NCI-H1694 (cell line): Measurements from ENCODE around the gene RAD23A.
"Not testable (repeated sequence)": the region's sequence is repeated elsewhere in the genome, so short reads cannot be mapped to it uniquely, and the experiment has no call there.

Experiments
- DNase-seq: peaks from one replicate; lab custom pipeline; 2025; lab: John Stamatoyannopoulos, UW

Gene RAD23A

DNA sequence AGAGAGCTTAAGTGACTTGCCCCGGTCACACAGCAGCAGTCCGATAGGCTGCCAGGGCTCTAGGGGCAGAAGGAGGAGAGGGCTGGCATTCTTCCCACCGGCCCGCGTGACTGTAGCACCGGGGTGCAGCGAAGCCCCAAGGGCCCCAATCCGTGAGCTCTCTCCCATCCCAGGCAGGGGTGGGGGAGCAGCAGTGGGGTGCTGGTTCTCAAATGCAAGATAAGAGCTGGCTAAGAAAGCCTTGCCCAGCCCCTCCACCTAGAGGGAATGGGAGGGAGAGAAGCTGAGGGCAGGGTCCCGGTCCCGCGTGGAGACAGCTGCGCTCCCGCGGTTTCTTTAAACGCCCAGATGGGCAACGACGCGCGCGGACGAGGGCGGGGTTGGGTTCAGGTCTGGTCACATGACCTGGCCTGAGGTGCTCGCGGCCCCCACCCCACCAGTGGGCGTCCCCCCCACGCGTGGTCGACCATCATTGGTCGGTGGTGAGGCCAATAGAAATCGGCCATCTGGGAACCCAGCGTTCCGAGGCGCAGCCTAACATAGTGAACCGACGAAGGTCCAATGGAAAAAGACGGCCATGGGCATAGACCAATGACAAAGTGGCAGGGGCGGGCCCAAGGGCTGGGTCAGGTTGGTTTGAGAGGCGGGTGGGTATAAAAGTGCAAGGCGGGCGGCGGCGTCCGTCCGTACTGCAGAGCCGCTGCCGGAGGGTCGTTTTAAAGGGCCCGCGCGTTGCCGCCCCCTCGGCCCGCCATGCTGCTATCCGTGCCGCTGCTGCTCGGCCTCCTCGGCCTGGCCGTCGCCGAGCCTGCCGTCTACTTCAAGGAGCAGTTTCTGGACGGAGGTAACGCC is 7.5 kb upstream of the RAD23A start, which contains the start of gene CALR:
Gene CALR, plus strand, starts transcription at position 683 of the 852 bp plus-strand sequence. Its CDS starts 71 bp downstream, at position 754.
- DNase-seq = peak; percentile 98

DNA sequence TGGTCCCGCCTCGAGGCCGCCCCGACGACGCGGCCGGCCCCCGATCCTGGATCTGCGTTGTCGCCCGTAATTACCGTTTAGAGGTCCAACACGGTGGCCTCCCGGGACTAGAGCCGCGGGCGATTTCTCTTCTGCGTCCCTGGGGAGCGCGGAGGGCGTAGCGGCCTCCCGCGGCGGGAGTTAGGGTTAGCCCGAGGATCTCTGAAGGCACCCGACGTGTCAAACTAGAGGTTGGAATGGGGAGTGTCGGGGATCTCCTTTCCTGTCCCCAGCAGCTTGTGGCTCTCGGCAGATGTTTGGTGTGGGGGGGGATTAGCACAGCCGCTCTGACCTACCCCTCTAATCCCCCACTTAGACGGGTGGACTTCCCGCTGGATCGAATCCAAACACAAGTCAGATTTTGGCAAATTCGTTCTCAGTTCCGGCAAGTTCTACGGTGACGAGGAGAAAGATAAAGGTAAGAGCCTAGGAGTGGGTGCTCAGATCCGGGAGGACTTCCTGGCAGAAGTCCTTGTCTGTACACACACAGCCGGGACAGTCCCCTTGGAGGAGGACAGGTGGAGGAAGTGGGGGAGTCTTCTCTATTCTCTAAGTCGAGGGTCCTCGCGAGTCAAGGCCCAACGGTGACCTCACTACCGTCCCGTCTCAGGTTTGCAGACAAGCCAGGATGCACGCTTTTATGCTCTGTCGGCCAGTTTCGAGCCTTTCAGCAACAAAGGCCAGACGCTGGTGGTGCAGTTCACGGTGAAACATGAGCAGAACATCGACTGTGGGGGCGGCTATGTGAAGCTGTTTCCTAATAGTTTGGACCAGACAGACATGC is 6.7 kb upstream of the RAD23A start:
- no peak for DNase-seq

DNA sequence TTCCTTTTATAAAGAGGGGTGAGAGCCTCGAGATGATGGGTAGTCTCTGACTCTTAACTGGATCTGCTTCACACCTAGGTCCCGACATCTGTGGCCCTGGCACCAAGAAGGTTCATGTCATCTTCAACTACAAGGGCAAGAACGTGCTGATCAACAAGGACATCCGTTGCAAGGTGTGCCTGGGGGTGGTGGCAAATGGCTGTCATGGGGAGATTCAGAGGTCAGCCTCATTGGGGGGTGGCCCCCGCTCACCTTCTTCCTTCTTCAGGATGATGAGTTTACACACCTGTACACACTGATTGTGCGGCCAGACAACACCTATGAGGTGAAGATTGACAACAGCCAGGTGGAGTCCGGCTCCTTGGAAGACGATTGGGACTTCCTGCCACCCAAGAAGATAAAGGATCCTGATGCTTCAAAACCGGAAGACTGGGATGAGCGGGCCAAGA is 5.7 kb upstream of the RAD23A start:
- no peak for DNase-seq

DNA sequence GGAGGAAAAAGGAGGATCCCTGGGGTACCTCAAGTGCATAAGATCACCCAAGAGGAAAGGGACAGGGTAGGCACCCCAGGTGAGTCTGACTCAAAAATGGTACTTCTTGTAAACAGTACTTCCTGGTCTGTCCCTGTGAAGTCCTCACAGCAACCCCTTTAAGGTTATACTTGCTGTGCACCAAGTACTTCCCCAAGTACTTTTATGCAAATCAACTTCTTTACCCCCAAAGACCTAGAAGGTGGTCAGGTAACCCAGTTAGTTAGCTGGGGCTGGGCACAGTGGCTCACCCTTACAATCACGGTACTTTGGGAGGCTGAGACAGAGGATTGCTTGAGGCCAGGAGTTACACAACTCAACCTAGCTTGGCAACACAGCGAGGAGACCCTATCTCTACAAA is 4.8 kb upstream of the RAD23A start:
- DNase-seq = no peak

DNA sequence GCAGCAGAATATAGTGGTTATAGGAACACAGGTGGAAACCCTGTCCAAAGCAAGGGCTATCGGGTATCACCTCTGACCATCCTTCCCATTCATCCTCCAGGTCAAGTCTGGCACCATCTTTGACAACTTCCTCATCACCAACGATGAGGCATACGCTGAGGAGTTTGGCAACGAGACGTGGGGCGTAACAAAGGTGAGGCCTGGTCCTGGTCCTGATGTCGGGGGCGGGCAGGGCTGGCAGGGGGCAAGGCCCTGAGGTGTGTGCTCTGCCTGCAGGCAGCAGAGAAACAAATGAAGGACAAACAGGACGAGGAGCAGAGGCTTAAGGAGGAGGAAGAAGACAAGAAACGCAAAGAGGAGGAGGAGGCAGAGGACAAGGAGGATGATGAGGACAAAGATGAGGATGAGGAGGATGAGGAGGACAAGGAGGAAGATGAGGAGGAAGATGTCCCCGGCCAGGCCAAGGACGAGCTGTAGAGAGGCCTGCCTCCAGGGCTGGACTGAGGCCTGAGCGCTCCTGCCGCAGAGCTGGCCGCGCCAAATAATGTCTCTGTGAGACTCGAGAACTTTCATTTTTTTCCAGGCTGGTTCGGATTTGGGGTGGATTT is 2.1 kb upstream of the RAD23A start:
- DNase-seq = no peak

DNA sequence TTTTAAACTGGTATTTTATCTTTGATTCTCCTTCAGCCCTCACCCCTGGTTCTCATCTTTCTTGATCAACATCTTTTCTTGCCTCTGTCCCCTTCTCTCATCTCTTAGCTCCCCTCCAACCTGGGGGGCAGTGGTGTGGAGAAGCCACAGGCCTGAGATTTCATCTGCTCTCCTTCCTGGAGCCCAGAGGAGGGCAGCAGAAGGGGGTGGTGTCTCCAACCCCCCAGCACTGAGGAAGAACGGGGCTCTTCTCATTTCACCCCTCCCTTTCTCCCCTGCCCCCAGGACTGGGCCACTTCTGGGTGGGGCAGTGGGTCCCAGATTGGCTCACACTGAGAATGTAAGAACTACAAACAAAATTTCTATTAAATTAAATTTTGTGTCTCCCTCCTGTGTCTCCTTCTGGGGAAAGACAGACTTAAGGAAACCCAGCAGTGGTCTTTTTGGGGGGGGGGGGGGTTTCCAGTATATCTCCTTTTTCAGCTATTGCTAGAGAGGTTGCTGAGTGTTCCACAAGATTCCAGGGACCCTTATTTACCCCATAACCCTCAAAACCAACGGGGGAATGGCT is 1.5 kb upstream of the RAD23A start:
- no peak for DNase-seq

DNA sequence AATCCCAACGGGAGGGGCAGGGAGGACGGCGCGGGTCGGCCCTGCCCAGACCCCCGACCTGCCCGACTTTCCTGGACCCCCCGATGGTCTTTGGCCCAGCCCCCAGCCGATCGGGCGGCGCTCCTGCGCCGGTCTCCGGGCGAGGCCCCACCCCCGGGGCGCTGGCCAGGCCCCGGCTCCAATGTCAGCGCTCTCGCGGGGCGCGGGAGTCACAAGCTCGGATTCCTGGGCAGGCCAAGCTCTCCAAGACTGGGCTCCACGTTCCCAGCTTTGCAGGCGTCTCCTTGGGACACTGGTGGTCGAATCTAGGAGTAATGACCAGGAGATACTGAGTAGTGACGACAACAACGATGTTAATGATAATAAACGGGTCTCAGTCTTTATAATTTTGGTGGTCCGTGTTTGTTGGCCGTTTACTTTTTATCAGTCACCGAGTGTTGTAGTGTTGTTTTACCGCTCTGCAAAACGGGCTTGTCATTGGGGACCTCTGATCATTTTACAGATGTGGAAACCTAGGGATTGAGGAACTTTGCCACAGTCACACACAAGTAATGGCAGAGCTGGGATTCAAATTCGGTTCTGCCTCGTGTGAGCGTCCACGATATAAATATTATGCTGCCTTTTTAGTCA is 545 bp downstream of the RAD23A start:
- no peak for DNase-seq

DNA sequence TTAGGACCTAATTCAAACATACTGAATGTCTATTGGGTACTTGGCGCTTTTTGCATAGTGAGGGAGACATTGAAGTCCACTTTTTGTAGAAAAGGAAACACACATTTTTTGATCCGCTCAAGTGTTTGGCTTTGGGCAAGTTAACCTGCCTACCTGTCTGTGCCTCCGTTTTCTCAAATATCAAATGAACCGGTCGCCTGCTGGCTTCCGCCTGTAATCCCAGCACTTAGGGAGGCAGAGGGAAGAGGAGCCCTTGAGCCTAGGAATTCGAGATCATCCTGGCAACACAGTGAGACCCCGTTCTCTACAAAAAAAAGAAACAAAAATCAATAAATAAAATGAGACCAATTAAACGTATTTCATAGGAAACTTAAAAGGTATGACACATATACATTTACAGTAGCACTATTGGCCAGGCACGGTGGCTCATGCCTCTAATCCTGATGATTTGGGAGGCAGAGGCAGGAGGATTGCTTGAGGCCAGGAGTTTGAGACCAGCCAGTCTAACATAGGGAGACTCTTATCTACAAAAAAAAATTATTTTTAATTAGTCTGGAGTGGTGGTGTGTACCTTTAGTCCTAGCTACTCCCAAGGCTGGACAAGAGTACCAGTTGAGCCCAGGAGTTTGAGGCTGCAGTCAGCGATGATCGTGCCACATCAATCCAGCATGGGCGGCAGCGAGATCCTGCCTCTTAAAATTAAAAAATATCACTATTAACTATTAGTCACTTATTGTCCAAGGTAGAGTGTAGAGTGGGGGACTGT is 1.3 kb downstream of the RAD23A start:
- DNase-seq = no peak

DNA sequence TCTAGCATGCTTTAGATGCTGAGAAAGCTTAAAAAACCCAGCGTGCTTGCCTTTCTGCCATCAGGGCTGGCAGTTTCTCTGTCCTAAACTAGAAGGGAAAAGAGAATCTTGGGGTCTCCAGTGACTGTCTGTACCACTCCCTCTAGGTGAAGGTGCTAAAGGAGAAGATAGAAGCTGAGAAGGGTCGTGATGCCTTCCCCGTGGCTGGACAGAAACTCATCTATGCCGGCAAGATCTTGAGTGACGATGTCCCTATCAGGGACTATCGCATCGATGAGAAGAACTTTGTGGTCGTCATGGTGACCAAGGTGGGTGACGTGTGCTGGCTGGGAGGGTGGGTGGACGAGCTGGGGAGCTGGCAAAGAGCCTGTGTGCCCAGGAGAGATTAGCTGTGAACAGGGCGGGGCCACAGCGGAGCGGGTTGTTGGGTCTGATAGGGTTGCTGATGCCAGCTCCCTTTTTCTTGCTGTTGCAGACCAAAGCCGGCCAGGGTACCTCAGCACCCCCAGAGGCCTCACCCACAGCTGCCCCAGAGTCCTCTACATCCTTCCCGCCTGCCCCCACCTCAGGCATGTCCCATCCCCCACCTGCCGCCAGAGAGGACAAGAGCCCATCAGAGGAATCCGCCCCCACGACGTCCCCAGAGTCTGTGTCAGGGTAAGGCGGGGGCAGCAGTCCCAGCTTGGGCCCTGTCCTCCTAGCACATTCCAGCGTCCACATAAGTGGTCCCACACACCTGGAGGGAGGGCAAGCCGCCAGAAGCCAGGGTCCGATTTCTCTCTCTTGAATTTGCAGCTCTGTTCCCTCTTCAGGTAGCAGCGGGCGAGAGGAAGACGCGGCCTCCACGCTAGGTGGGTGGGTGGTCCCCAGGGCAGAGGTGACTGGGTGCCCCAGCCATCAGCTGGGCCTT is 2.3 kb downstream of the RAD23A start:
- no peak for DNase-seq

DNA sequence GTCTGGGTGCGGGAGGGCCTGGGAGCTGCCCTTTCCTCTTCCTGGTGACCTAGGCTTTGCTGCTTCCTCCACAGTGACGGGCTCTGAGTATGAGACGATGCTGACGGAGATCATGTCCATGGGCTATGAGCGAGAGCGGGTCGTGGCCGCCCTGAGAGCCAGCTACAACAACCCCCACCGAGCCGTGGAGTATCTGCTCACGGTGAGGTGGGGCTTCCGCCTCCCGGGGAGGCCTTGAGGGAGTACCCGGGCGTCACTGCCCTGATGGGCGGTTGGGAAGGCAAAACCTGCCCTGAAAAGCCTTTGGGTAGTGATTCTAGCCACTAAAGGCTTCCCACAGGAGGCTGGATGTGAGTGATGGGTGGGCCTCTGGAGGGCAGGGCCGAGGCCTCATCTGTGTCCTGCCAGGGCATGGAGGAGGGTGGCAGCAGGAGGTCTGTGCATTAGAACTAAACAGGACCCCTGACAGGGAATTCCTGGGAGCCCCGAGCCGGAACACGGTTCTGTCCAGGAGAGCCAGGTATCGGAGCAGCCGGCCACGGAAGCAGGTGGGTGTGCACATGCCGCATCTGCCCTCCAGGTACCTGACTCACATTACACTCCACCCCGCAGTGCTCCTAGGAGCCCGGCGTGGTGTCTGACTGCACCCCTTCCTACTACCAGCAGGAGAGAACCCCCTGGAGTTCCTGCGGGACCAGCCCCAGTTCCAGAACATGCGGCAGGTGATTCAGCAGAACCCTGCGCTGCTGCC is 3.1 kb downstream of the RAD23A start:
- no peak for DNase-seq

DNA sequence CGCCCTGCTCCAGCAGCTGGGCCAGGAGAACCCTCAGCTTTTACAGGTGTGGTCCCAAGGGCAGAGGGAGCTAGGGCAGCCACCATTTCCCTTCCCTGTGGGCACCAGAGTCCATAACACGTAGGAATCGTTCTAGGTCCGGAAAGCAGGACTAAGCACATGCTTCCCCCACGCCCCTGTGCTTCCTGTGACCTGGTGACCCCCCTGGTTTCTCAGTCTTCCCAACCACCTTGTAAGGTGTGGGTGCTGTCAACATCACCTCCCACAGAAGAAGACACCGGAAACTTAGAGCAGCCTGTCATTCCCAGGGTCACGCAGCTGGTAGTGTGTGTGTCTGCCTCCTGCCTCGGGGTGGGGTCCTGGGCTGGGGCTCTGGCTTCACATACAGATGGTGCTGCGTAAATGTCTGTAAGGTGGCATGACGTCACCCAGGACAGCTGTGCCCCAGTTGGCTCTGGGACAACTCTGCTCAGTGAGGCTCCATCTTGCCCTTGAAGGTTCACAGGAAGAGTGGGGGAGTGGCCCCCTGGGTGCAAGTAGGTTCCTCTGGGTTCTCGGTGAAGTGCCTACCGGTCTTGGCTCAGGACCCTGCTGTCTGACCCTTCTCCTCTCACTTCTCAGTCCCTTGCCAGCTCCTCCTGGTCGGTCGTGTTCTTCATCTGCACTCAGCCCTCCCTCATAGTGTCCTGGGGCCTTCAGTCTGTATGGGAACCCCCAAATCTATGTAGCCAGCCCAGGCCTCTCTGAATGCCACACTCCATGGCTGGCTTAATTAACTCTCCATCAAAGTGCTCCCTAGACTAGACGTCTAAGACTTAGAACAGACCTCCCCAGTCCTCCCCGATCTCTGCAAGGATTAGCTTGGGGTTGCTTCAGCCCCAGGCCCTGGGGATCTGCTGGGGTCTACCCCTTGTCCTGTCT is 4.0 kb downstream of the RAD23A start:
- no peak for DNase-seq

DNA sequence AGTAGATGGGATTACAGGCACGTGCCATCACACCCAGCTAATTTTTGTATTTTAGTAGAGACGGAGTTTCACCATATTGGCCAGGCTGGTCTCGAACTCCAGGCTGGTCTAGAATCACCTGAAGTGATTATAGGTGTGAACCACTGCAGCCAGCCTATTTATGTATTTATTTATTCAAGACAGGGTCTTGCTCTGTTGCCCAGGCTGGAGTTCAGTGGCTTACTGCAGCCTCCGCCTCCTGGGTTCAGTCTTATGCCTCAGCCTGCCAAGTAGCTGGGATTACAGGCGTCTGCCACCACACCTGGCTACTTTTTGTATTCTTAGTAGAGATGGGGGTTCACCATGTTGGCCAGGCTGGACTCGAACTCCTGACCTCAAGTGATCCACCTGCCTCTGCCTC is 6.4 kb downstream of the RAD23A start:
- DNase-seq = not testable (repeated sequence)

DNA sequence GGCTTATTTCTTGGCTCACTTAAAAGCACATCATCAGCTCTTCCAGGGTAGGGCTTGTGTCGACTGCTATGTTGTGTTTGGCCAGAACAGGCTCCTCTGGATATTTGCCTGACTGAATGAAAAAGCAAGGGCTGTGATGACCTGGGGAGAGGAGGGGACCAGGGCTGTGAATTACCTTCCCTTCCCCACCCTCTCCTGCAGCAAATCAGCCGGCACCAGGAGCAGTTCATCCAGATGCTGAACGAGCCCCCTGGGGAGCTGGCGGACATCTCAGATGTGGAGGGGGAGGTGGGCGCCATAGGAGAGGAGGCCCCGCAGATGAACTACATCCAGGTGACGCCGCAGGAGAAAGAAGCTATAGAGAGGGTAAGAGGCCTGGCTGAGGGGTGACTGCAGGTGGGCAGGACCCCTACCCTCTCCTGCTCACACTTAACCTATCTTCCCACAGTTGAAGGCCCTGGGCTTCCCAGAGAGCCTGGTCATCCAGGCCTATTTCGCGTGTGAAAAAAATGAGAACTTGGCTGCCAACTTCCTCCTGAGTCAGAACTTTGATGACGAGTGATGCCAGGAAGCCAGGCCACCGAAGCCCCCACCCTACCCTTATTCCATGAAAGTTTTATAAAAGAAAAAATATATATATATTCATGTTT is 7.0 kb downstream of the RAD23A start:
- no peak for DNase-seq

DNA sequence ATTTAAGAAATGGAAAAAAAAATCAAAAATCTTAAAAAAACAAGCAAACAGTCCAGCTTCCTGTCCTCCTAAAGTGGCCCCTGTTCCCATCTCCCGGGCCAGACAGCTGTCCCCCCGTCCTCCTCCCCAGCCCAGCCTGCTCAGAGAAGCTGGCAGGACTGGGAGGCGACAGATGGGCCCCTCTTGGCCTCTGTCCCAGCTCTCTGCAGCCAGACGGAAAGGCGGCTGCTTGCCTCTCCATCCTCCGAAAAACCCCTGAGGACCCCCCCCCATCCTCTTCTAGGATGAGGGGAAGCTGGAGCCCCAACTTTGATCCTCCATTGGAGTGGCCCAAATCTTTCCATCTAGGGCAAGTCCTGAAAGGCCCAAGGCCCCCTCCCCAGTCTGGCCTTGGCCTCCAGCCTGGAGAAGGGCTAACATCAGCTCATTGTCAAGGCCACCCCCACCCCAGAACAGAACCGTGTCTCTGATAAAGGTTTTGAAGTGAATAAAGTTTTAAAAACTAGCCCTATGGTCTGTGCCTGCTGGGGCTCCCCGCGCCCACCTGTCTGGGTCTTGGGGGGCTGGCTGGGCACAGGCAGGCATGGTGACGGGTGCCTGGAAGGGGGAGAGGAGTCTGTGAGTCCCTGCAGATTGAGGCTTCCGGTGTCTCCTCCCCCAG is 7.6 kb downstream of the RAD23A start:
- DNase-seq = peak; percentile 83

DNA sequence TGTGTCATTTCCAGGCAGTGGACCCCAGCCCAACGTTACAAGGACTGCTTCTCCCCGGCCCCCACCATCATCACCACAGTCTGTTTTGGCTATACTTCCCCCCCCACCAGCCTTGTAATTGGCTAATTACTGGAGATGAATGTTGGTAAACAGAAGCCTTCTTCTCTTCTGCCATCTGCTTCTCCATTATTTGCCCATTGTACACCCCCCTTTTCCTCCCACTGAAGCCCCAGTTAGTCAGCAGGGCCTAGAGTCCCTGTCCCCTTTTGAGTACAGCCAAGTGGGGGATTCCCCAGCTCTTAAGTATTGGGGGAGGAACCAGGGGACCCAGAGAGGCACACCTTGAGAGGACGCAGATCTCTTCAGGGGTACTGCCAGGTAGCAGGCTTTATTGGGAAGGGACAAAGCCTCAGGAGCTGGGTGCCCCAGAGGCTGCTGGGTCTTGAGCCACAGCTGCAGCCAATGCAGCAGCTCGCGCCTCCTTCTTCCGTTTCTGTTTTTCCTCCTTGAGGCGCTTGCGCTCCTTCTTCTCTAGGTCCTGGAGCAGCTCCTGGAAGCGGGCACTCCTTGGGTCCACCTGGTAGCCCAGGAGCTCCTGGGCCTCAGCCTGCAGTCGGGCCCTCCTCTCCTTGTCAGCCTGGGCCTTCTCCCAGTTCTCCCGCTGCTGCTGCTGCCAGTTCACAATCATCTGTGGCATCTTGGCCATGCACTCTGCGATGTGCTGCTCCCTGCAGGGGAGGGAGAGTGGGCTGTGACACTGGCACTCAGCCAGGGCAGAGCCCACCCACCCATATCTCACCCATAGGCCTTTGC is 8.3 kb downstream of the RAD23A start:
- DNase-seq = peak; percentile 85

DNA sequence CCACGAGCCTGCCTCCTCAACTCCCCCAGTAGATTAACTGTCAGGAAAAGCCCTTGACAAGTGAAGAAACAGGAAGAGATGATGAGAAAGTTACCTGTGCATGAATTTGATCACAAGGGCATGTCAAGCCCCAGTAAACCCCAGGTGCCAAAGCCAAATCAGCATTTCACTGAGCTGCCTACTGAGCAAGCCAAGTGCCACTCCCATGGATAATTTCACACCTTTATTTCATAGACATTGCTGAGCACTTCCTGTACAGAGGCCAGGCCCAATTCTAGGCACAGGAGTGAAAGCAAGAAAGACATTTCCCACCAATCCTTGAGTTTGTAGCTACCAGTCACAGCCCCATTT is 8.9 kb downstream of the RAD23A start:
- DNase-seq = no peak
